Hepatocyte (in vitro differentiated cells): ENCODE results near the gene KIF11. TPM values are rescaled to one million over a fixed set of nuclear protein-coding genes. Genes with fewer than 3 reads are reported as not detected.

Source experiments
- DNase-seq: peaks from one replicate; pipeline ENCODE4 v3.0.0-alpha.2; 2016; ENCODE audit warnings: low spot score
- H2AFZ ChIP-seq: fragments of 200-600 bp; sonication (generic); 2 replicates; pipeline ENCODE4 v1.6.0; 2016; ENCODE audit warnings: antibody characterized with exemption, mild to moderate bottlenecking
- H3K27ac ChIP-seq: fragments of 200-600 bp; sonication (generic); 2 replicates; pipeline ENCODE4 v1.5.1; 2016; ENCODE audit warnings: mild to moderate bottlenecking
- H3K27me3 ChIP-seq: fragments of 200-600 bp; sonication (generic); 2 replicates; pipeline ENCODE4 v1.6.1; 2016
- H3K36me3 ChIP-seq: fragments of 200-600 bp; sonication (generic); replicated peaks from 2 replicates; pipeline ENCODE4 v1.5.1; 2016; ENCODE audit warnings: low read depth; ENCODE audit not compliant: insufficient read depth
- H3K4me1 ChIP-seq: fragments of 200-600 bp; sonication (generic); 2 replicates; pipeline ENCODE4 v1.5.1; 2016; ENCODE audit warnings: mild to moderate bottlenecking, moderate library complexity; ENCODE audit not compliant: insufficient read depth
- H3K4me2 ChIP-seq: fragments of 200-600 bp; sonication (generic); 2 replicates; pipeline ENCODE4 v1.6.0; 2016
- H3K4me3 ChIP-seq: fragments of 200-600 bp; sonication (generic); 2 replicates; pipeline ENCODE4 v1.5.1; 2016; ENCODE audit warnings: mild to moderate bottlenecking
- H3K79me2 ChIP-seq: fragments of 200-600 bp; sonication (generic); 2 replicates; pipeline ENCODE4 v1.6.0; 2017; ENCODE audit warnings: mild to moderate bottlenecking
- H3K9me2 ChIP-seq: fragments of 200-600 bp; sonication (generic); replicated peaks from 2 replicates; pipeline ENCODE4 v1.6.0; 2017; ENCODE audit warnings: mild to moderate bottlenecking; ENCODE audit not compliant: insufficient read depth
- H3K9me3 ChIP-seq: fragments of 200-600 bp; sonication (generic); 2 replicates; pipeline ENCODE4 v1.5.1; 2016; ENCODE audit warnings: low read depth, mild to moderate bottlenecking
- H4K20me1 ChIP-seq: fragments of 200-600 bp; sonication (generic); 2 replicates; pipeline ENCODE4 v1.6.0; 2016; ENCODE audit warnings: mild to moderate bottlenecking; ENCODE audit not compliant: insufficient read depth, poor library complexity, severe bottlenecking
- CTCF ChIP-seq: fragments of 200-600 bp; sonication (generic); IDR thresholded peaks from 2 replicates; pipeline ENCODE4 v1.5.1; 2016; ENCODE audit warnings: antibody characterized with exemption, mild to moderate bottlenecking; ENCODE audit not compliant: poor library complexity
- EZH2 ChIP-seq: fragments of 200-600 bp; sonication (generic); IDR thresholded peaks from 2 replicates; pipeline ENCODE4 v1.6.1; 2016; ENCODE audit warnings: antibody characterized with exemption, mild to moderate bottlenecking, borderline replicate concordance
- EZH2phosphoT487 ChIP-seq: fragments of 200-600 bp; sonication (generic); IDR thresholded peaks from one replicate; pipeline ENCODE4 v1.6.1; 2018; ENCODE audit warnings: antibody characterized with exemption, mild to moderate bottlenecking, low read depth, moderate library complexity; ENCODE audit not compliant: unreplicated experiment, severe bottlenecking
- WGBS: methylation state at CpG from one replicate; pipeline ENCODE4 v1.1.6; 2016; ENCODE audit warnings: low lambda C conversion rate; ENCODE audit errors: missing lambda C conversion rate; 5-methylcytosine and 5-hydroxymethylcytosine counted together
- polyA plus RNA-seq: library from polyadenylated mRNA; unstranded; fragments of >200 nt; fragmentation: Nextera tagmentation; extraction: Ambion mirVana; gene quantifications from 2 replicates; pipeline ENCODE4 v1.2.1, GENCODE V29; 2016
- total RNA-seq: library from RNA; depleted of rRNA; stranded (reverse); fragments of >200 nt; gene quantifications from 2 replicates; pipeline ENCODE4 v1.2.3, GENCODE V29; 2014

KIF11 gene
- total and polyA plus RNA-seq, 2 experiments from 2014 or later, result 3.2 to 9.2 TPM

GRCh38 chr10:92690915-92691590 lies 98.1 kb downstream of the KIF11 start:
- H3K27me3 ChIP-seq, result peaks cover 79% of the 10 kb centered on the region
- WGBS, result 23% methylated on average over 30 of the region's 30 CpGs

GRCh38 chr10:92691591-92692079 lies 98.7 kb downstream of the KIF11 start:
- H3K9me2 ChIP-seq, result no peaks in the 10 kb centered on the region
- no peak overlapping the region for H3K4me3 ChIP-seq
- no peaks in the 10 kb centered on the region for H4K20me1 ChIP-seq
- H3K36me3 ChIP-seq, result no peaks in the 10 kb centered on the region
- TF ChIP-seq CTCF, result no peak
- TF ChIP-seq EZH2phosphoT487, result peak; percentile 34
- peak; percentile 78 for TF ChIP-seq EZH2
- no peak overlapping the region for H2AFZ ChIP-seq
- H3K79me2 ChIP-seq, result no peaks in the 10 kb centered on the region
- H3K27me3 ChIP-seq, result peaks cover 84% of the 10 kb centered on the region
- peaks cover 14% of the 10 kb centered on the region for H3K4me1 ChIP-seq
- no peak overlapping the region for H3K27ac ChIP-seq
- 25% methylated on average over 35 of the region's 35 CpGs for WGBS
- no peaks in the 10 kb centered on the region for H3K9me3 ChIP-seq
- DNase-seq, result no peak
- H3K4me2 ChIP-seq, result peak overlapping the region; percentile 75

More at GRCh38 chr10:92690915-92691590, 98.1 kb downstream of the KIF11 start:
- Histone ChIP-seq H3K9me2 (no peaks in the 10 kb centered on the region), H3K36me3 (no peaks in the 10 kb centered on the region), H3K4me2 (peak overlapping the region; percentile 93), H3K4me1 (peaks cover 14% of the 10 kb centered on the region), H3K9me3 (no peaks in the 10 kb centered on the region), H3K79me2 (no peaks in the 10 kb centered on the region), H3K4me3 (no peak overlapping the region), H3K27ac (no peak overlapping the region), H2AFZ (no peak overlapping the region), H4K20me1 (no peaks in the 10 kb centered on the region)
- TF ChIP-seq EZH2phosphoT487 (no peak), EZH2 (peak; percentile 46)
- DNase-seq, result no peak

- TF ChIP-seq CTCF (no peak), EZH2 (peak; percentile 55), EZH2phosphoT487 (peak; percentile 8)
- DNase-seq, result no peak
- H3K79me2 ChIP-seq, result no peaks in the 10 kb centered on the region
- H3K4me1 ChIP-seq, result peaks cover 14% of the 10 kb centered on the region
- peak overlapping the region; percentile 75 for H3K4me2 ChIP-seq
- H4K20me1 ChIP-seq, result no peaks in the 10 kb centered on the region
- H3K9me3 ChIP-seq, result no peaks in the 10 kb centered on the region
- no peaks in the 10 kb centered on the region for H3K36me3 ChIP-seq
- H3K27me3 ChIP-seq, result peaks cover 90% of the 10 kb centered on the region
- no peak overlapping the region for H3K4me3 ChIP-seq
- H2AFZ ChIP-seq, result no peak overlapping the region
- H3K9me2 ChIP-seq, result no peaks in the 10 kb centered on the region
- H3K27ac ChIP-seq, result no peak overlapping the region
- 9% methylated on average over 30 of the region's 34 CpGs for WGBS
These were observed 99.2 kb downstream of the KIF11 start for GRCh38 chr10:92692080-92692671.
